Muscle layer of duodenum (tissue), 2 donors: Measurements from ENCODE around the gene KAT7.
A peak's percentile ranks its signal among the peaks of the same experiment; 100 is the strongest.

Experiments used
- H3K27ac ChIP-seq: one replicate; pipeline ENCODE4 v1.7.0; 2013; ENCODE audit warnings: mild to moderate bottlenecking, low read length
- H3K27me3 ChIP-seq: one replicate; pipeline ENCODE4 v1.7.0; 2013; ENCODE audit warnings: low read depth, mild to moderate bottlenecking, control low read depth, low read length
- H3K36me3 ChIP-seq, 2 donors: one replicate each; pipeline ENCODE4 v1.7.0; 2013; ENCODE audit warnings: low read length in 2 of 2, control low read depth in 1 of 2, mild to moderate bottlenecking in 1 of 2; ENCODE audit not compliant: insufficient read depth in 2 of 2, control insufficient read depth in 1 of 2
- H3K4me1 ChIP-seq, 2 donors: one replicate each; pipeline ENCODE4 v1.7.0; 2013; ENCODE audit warnings: low read length in 2 of 2, mild to moderate bottlenecking in 2 of 2, control low read depth in 1 of 2, moderate library complexity in 1 of 2; ENCODE audit not compliant: insufficient read depth in 2 of 2, control insufficient read depth in 1 of 2
- H3K4me3 ChIP-seq, 2 donors: one replicate each; pipeline ENCODE4 v1.7.0; 2013; ENCODE audit warnings: low read length in 2 of 2, low read depth in 1 of 2, mild to moderate bottlenecking in 1 of 2
- H3K9me3 ChIP-seq, 2 donors: one replicate each; pipeline ENCODE4 v1.7.0; 2013; ENCODE audit warnings: low read length in 2 of 2, control low read depth in 1 of 2, mild to moderate bottlenecking in 1 of 2; ENCODE audit not compliant: control insufficient read depth in 1 of 2
- donor health status: healthy.

The KAT7 gene

DNA sequence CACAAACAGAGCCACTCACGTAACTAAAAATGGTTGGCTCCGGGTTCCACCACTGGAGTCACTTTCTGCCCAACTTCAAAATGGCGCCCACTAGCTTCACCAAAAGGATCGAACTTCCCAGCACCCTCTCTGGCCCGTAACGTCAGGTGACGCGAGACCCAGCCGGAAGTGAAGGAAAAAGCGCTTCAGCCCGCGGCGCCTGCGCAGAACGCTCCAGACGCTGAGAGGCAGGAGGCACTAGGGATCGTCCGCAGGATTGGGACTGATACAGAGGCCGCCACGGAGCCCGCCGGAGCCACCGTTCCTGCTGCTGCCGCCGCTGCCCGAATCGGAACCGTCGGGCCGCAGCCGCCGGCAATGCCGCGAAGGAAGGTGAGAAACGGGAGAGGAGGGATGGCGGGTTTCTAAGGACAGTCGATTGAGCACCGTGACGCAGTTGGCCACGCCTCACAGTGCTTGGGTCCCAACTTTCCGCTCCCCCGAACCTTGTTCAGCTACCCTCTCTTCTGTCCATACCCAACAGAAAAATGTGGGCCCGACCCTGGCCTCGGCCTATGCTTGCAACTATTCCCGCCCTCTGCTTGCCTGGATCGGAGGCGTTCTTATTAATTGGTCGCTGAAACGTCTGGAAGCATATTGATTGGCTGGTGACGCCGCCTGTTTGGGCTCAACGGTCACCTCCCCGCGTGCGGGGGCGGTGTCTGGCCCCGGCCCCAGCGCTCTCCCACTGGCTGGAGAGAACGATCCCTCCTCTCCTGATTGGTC is at the start of gene KAT7:
TSS of gene KAT7 (plus strand) at position 204 of the 765 bp plus-strand sequence. CDS start at position 358, 154 bp downstream.
- peaks cover 6 to 19% of the 10 kb centered on the region in 2 donors for H3K36me3 ChIP-seq
- peak within 1 kb of the TSS; percentile 98 for H3K27ac ChIP-seq
- H3K4me3 ChIP-seq: peak within 1 kb of the TSS; percentile 87 to 94
- H3K4me1 ChIP-seq: peaks cover 11 to 64% of the 10 kb centered on the region in 2 donors
- H3K27me3 ChIP-seq: no peaks in the 10 kb centered on the region
- no peaks in the 10 kb centered on the region for H3K9me3 ChIP-seq

GRCh38 chr17:49739641-49740271 is 48.7 kb upstream of the KAT7 start:
- H3K4me3 ChIP-seq: peak overlapping the region; percentile 12 to 27
- H3K4me1 ChIP-seq: peaks cover 32 to 64% of the 10 kb centered on the region in 2 donors
- peak overlapping the region; percentile 76 for H3K27ac ChIP-seq
- H3K36me3 ChIP-seq: no peaks in the 10 kb centered on the region
- no peaks in the 10 kb centered on the region for H3K9me3 ChIP-seq
- H3K27me3 ChIP-seq: no peaks in the 10 kb centered on the region

- no peaks in the 10 kb centered on the region for H3K36me3 ChIP-seq
- peak overlapping the region; percentile 8 to 36 for H3K4me3 ChIP-seq
- H3K9me3 ChIP-seq: no peaks in the 10 kb centered on the region
- peaks cover 32 to 64% of the 10 kb centered on the region in 2 donors for H3K4me1 ChIP-seq
- no peaks in the 10 kb centered on the region for H3K27me3 ChIP-seq
- H3K27ac ChIP-seq: peak overlapping the region; percentile 87
Measured at GRCh38 chr17:49741009-49741691, 47.3 kb upstream of the KAT7 start.

- peaks cover 36 to 68% of the 10 kb centered on the region in 2 donors for H3K4me1 ChIP-seq
- no peaks in the 10 kb centered on the region for H3K27me3 ChIP-seq
- peak overlapping the region; percentile 87 for H3K27ac ChIP-seq
- H3K36me3 ChIP-seq: no peaks in the 10 kb centered on the region
- H3K4me3 ChIP-seq: peak overlapping the region in 1 of 2 donors; percentile 8
- H3K9me3 ChIP-seq: no peaks in the 10 kb centered on the region
Measured at GRCh38 chr17:49741692-49742076, 46.8 kb upstream of the KAT7 start.

- no peaks in the 10 kb centered on the region for H3K27me3 ChIP-seq
- no peaks in the 10 kb centered on the region for H3K36me3 ChIP-seq
- no peaks in the 10 kb centered on the region for H3K9me3 ChIP-seq
- H3K4me3 ChIP-seq: peak overlapping the region in 1 of 2 donors; percentile 8
- peak overlapping the region; percentile 87 for H3K27ac ChIP-seq
- H3K4me1 ChIP-seq: peaks cover 36 to 68% of the 10 kb centered on the region in 2 donors
Measured at GRCh38 chr17:49742166-49742638, 46.3 kb upstream of the KAT7 start.

DNA sequence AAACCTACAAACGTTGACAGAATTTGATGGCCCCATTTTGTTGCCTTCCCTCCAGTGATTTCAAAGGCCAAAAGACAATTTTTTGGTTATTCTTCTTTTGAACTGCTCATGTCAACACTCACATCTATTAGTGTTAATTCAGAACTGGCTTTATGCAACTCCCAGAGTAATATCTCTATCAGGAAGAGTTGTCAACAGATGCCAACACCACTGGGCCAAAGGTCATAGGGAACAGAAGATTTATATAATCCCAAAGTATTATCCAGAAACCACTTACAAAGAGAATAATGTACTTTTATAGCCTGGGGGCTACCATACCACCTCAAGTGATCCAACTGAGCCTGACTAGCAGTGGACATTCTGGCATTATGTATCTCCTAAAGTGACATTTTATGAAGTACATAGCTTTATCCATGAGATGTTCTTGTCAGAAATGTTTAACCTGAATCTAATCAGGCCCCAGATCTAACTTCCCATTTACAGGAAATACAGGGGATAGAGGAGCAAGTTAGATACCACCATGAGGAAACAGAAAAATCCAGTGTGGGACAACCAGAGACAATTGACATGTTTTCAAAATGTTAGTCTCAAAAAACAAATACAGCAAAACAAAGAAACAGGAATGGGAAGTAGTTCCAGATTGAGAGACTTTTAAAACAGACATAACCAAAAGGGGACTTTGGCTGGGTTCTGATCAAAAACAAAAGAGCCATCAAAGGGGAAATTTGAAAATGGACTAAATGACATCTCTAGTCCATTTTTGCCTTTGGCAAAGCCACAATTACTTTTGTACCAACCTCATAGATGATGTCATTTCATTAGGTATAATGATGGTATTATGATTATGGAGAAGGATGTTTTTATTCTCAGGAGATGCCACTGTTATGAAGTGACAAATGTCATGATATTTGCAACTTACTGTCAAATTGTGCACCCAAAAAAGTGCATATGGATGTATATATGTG is 43.0 kb upstream of the KAT7 start:
- no peak overlapping the region for H3K4me3 ChIP-seq
- H3K4me1 ChIP-seq: peaks cover 30 to 44% of the 10 kb centered on the region in 2 donors
- no peaks in the 10 kb centered on the region for H3K27me3 ChIP-seq
- H3K36me3 ChIP-seq: no peaks in the 10 kb centered on the region
- peak overlapping the region; percentile 62 for H3K27ac ChIP-seq
- H3K9me3 ChIP-seq: no peaks in the 10 kb centered on the region

- Histone ChIP-seq H3K36me3 (no peaks in the 10 kb centered on the region), H3K27ac (peak overlapping the region; percentile 62), H3K9me3 (no peaks in the 10 kb centered on the region), H3K4me3 (no peak overlapping the region), H3K4me1 (peaks cover 15 to 29% of the 10 kb centered on the region in 2 donors), H3K27me3 (no peaks in the 10 kb centered on the region)
Measured at GRCh38 chr17:49746791-49747490, 41.5 kb upstream of the KAT7 start.

DNA sequence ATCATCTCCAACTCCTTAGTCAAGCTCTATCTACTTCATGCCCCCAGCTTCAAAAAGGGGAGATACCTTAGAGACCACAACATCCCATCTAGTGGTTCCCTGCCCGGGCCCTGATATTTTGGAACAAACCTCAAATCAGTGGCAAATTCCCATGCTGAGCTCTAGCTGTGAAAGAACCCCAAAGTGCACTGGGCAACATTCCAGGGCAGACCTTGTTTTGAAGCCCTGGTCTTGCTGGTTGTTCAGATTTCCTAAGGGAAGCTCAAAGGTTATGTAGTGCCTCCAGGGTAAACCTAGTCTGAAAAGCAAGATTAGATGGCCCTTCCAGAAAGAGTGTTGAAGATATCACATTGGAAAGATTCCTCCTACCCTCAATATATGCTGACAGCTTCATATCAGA is 40.8 kb upstream of the KAT7 start:
- Histone ChIP-seq H3K9me3 (no peaks in the 10 kb centered on the region), H3K4me3 (no peak overlapping the region), H3K36me3 (no peaks in the 10 kb centered on the region), H3K27me3 (no peaks in the 10 kb centered on the region), H3K4me1 (peaks cover 10 to 22% of the 10 kb centered on the region in 2 donors), H3K27ac (peak overlapping the region; percentile 26)

GRCh38 chr17:49748223-49748622 is 40.3 kb upstream of the KAT7 start:
- no peak overlapping the region for H3K27ac ChIP-seq

GRCh38 chr17:49748791-49749190 is 39.7 kb upstream of the KAT7 start:
- Histone ChIP-seq H3K4me3 (no peak overlapping the region), H3K27me3 (no peaks in the 10 kb centered on the region), H3K4me1 (peaks cover 4 to 17% of the 10 kb centered on the region in 2 donors), H3K9me3 (no peaks in the 10 kb centered on the region), H3K36me3 (no peaks in the 10 kb centered on the region), H3K27ac (no peak overlapping the region)

More at GRCh38 chr17:49748223-49748622, 40.3 kb upstream of the KAT7 start:
- no peaks in the 10 kb centered on the region for H3K9me3 ChIP-seq
- H3K27me3 ChIP-seq: no peaks in the 10 kb centered on the region
- H3K36me3 ChIP-seq: no peaks in the 10 kb centered on the region
- H3K4me1 ChIP-seq: peaks cover 4 to 17% of the 10 kb centered on the region in 2 donors
- H3K4me3 ChIP-seq: no peak overlapping the region
